A549 (cell line): ENCODE data around the gene COL15A1. TPM values are rescaled to one million over a fixed set of nuclear protein-coding genes. Genes with fewer than 3 reads are reported as not detected.

Source experiments
- ATAC-seq, 2 experiments: fragments of 200-7000 bp in 1 of 2; fragments of >200 bp in 1 of 2; cut with Nextera tagmentation in 1 of 2; cut with Tn5 transposase in 1 of 2; 3 replicates each; pipeline versions ENCODE4 v1.8.0 to v1.9.1; 2018 to 2020; ENCODE audit warnings: mild to moderate bottlenecking in 1 of 2, moderate library complexity in 1 of 2
- CTCF ChIA-PET: fragments of 300-600 bp; sonication (Branson Sonifier 250); formaldehyde crosslinking; extraction: SDS; loops from one replicate; lab custom pipeline; 2021; ENCODE audit warnings: antibody characterized with exemption, inconsistent platforms; lab: Yijun Ruan, JAX
- POLR2A ChIA-PET: fragments of 350-600 bp; formaldehyde crosslinking; extraction: SDS; loops from one replicate; lab custom pipeline; 2021; ENCODE audit warnings: antibody characterized with exemption, inconsistent platforms; lab: Yijun Ruan, JAX
- DNase-seq, 2 experiments: peaks; one replicate each; pipeline versions ENCODE4 v3.0.0 to v3.0.0-alpha.2; 2011 to 2016; ENCODE audit warnings: low read depth in 1 of 2, low spot score in 1 of 2
- FAIRE-seq: peaks from 2 replicates; lab custom pipeline; 2011; peaks lifted over from hg19 to GRCh38; lab: Jason Lieb, UNC
- H3K27ac ChIP-seq, 2 experiments: fragments of >200 bp; sonication (Bioruptor Twin); formaldehyde crosslinking; 3 replicates each; pipeline ENCODE4 v1.5.1; 2016 to 2017
- H3K4me1 ChIP-seq: fragments of >200 bp; sonication (Bioruptor Twin); formaldehyde crosslinking; 3 replicates; pipeline ENCODE4 v1.6.1; 2016
- H3K4me2 ChIP-seq: fragments of >200 bp; sonication (Bioruptor Twin); formaldehyde crosslinking; 3 replicates; pipeline ENCODE4 v1.6.1; 2016
- H3K4me3 ChIP-seq: fragments of >200 bp; sonication (Bioruptor Twin); formaldehyde crosslinking; 3 replicates; pipeline ENCODE4 v1.5.1; 2016
- H3K9me3 ChIP-seq: fragments of >200 bp; sonication (Bioruptor Twin); formaldehyde crosslinking; 3 replicates; pipeline ENCODE4 v1.6.1; 2016
- CBX8 ChIP-seq: fragments of 200-600 bp; sonication (generic); IDR thresholded peaks from 2 replicates; pipeline ENCODE4 v1.6.1; 2016
- CTCF ChIP-seq: fragments of >200 bp; sonication (Bioruptor Twin); formaldehyde crosslinking; IDR thresholded peaks from 3 replicates; pipeline ENCODE4 v1.5.1; 2016
- HDAC2 ChIP-seq: fragments of 200-600 bp; sonication (generic); IDR thresholded peaks from 2 replicates; pipeline ENCODE4 v1.6.1; 2016
- JUN ChIP-seq, 2 experiments: fragments of >200 bp; sonication (Bioruptor Twin); formaldehyde crosslinking; IDR thresholded peaks; 2 replicates in 1 of 2; 3 replicates in 1 of 2; pipeline ENCODE4 v1.6.1; 2016 to 2017
- NR3C1 ChIP-seq: fragments of >200 bp; sonication (Bioruptor Twin); formaldehyde crosslinking; IDR thresholded peaks from 3 replicates; pipeline ENCODE4 v1.6.1; 2017
- PBX3 ChIP-seq: IDR thresholded peaks from 2 replicates; pipeline ENCODE4 v1.6.1; 2012
- RFX5 ChIP-seq: fragments of 450-650 bp; IDR thresholded peaks from 2 replicates; pipeline ENCODE4 v1.7.1; 2014; ENCODE audit warnings: antibody characterized with exemption, mild to moderate bottlenecking, moderate library complexity
- RNF2 ChIP-seq: fragments of 200-600 bp; sonication (generic); IDR thresholded peaks from 2 replicates; pipeline ENCODE4 v1.6.1; 2016; ENCODE audit warnings: low read depth, mild to moderate bottlenecking, antibody characterized with exemption, moderate library complexity, borderline replicate concordance
- USF2 ChIP-seq: fragments of 450-650 bp; IDR thresholded peaks from 2 replicates; pipeline ENCODE4 v1.6.1; 2014; ENCODE audit warnings: antibody characterized with exemption
- ZSCAN20 ChIP-seq: fragments of 250-450 bp; sonication (Bioruptor Pico); IDR thresholded peaks from 2 replicates; pipeline ENCODE4 v1.8.0; 2022; ENCODE audit warnings: mild to moderate bottlenecking, moderate library complexity
- WGBS: methylation state at CpG from one replicate; pipeline ENCODE4 v1.1.6; 2017; ENCODE audit errors: missing lambda C conversion rate; 5-methylcytosine and 5-hydroxymethylcytosine counted together
- polyA plus RNA-seq, 4 experiments: library from polyadenylated mRNA; depleted of rRNA in 3 of 4; stranded (reverse); fragments of >200 nt; fragmentation: RNase III in 1 of 4; extraction: RNeasy Plus Mini Kit Qiagen cat#74134 plus additional on column Dnase treatment in 1 of 4; gene quantifications; 2 replicates in 3 of 4; 3 replicates in 1 of 4; pipeline ENCODE4 v1.2.3, GENCODE V29; 2011 to 2017

COL15A1 gene
- polyA plus RNA-seq, 2 of the 4 experiments (the other 2 are of a cell fraction): 0.09 to 0.12 TPM

- POLR2A ChIA-PET: no interaction called here
- H3K4me1 ChIP-seq: no peaks in the 10 kb centered on the region
- DNase-seq (no peak), ATAC-seq (no peak), FAIRE-seq (no peak)
- H3K9me3 ChIP-seq: no peaks in the 10 kb centered on the region
- 14% methylated on average over 3 of the region's 3 CpGs for WGBS
- TF ChIP-seq HDAC2 (no peak), CBX8 (no peak), NR3C1 (no peak), ZSCAN20 (CRISPR knock-in tag) (no peak)
- H3K27ac ChIP-seq: no peak overlapping the region
- H3K4me2 ChIP-seq: no peak overlapping the region
- H3K4me3 ChIP-seq: no peak overlapping the region
- CTCF ChIA-PET: interaction anchor here (1.2 to 1.3 kb wide), 2 partner anchors 10 to 14 kb away, joined by 3 to 4 read pairs; no protein-coding TSS in a partner anchor
Observed at GRCh38 chr9:99034149-99034548, 90.4 kb downstream of the COL15A1 start.

GRCh38 chr9:99035313-99035712 lies 91.6 kb downstream of the COL15A1 start:
- Histone ChIP-seq H3K4me1 (peaks cover 6% of the 10 kb centered on the region; the same call in 2 of the 3 replicates), H3K27ac (no peak overlapping the region), H3K4me2 (no peak overlapping the region), H3K9me3 (no peaks in the 10 kb centered on the region), H3K4me3 (no peak overlapping the region)
- no peak for FAIRE-seq
- ChIA-PET CTCF (interaction anchor here (1.2 to 1.6 kb wide), 4 partner anchors 9 to 60 kb away, joined by 3 to 4 read pairs (median 3); no protein-coding TSS in a partner anchor), POLR2A (no interaction called here)
- 19% methylated on average over 4 of the region's 4 CpGs for WGBS
- TF ChIP-seq RFX5 (no peak), JUN (IDR thresholded peaks at IDR 0.05) (no peak)
- ATAC-seq: no peak
- DNase-seq: no peak

- Histone ChIP-seq H3K9me3 (no peaks in the 10 kb centered on the region), H3K27ac (no peak overlapping the region), H3K4me2 (no peak overlapping the region), H3K4me3 (no peak overlapping the region), H3K4me1 (peaks cover 17% of the 10 kb centered on the region; the same call in 2 of the 3 replicates)
- DNase-seq (no peak), ATAC-seq (no peak), FAIRE-seq (no peak)
- POLR2A ChIA-PET: no interaction called here
- TF ChIP-seq PBX3: no peak
- no peak for TF ChIP-seq USF2
- 37% methylated on average over 7 of the region's 7 CpGs for WGBS
- CTCF ChIA-PET: interaction anchor here (0.9 to 1.9 kb wide), 6 partner anchors 9 to 147 kb away, joined by 3 to 4 read pairs (median 4); no protein-coding TSS in a partner anchor
Observed at GRCh38 chr9:99037769-99038483, 94.2 kb downstream of the COL15A1 start.

- Histone ChIP-seq H3K4me2 (no peak overlapping the region), H3K9me3 (no peaks in the 10 kb centered on the region), H3K4me3 (no peak overlapping the region), H3K4me1 (peaks cover 17% of the 10 kb centered on the region; the same call in 2 of the 3 replicates)
- ATAC-seq (no peak), DNase-seq (no peak), FAIRE-seq (no peak)
- WGBS: 58% methylated on average over 7 of the region's 7 CpGs
- TF ChIP-seq HDAC2: no peak
- TF ChIP-seq, all 56 proteins: peak for 0
- ChIA-PET CTCF (interaction anchor here (0.9 to 1.9 kb wide), 5 partner anchors 9 to 39 kb away, joined by 3 to 4 read pairs (median 4); no protein-coding TSS in a partner anchor), POLR2A (interaction anchor here (0.7 kb wide), 1 partner anchor 16 kb away, joined by 3 read pairs; no protein-coding TSS in a partner anchor)
- H3K27ac ChIP-seq: no peak overlapping the region
Observed at GRCh38 chr9:99038484-99038820, 94.7 kb downstream of the COL15A1 start.

GRCh38 chr9:99039505-99040182 lies 95.9 kb downstream of the COL15A1 start:
- Histone ChIP-seq H3K4me2 (no peak overlapping the region), H3K4me3 (no peak overlapping the region), H3K4me1 (peaks cover 17% of the 10 kb centered on the region; the same call in 2 of the 3 replicates), H3K27ac (peak overlapping the region; percentile 20 to 66; a peak in 3 of 6 replicates), H3K9me3 (no peaks in the 10 kb centered on the region)
- POLR2A ChIA-PET: interaction anchor here (0.5 kb wide), 1 partner anchor 27 kb away, joined by 3 read pairs; no protein-coding TSS in a partner anchor
- FAIRE-seq: no peak
- ATAC-seq: no peak; a peak in 1 of 6 replicates
- WGBS: 80% methylated on average over 2 of the region's 2 CpGs
- TF ChIP-seq CTCF (no peak), RNF2 (no peak)
- CTCF ChIA-PET: interaction anchor here (0.8 to 1.9 kb wide), 4 partner anchors 8 to 147 kb away, joined by 3 to 4 read pairs (median 4); no protein-coding TSS in a partner anchor
- no peak for DNase-seq
